GM12878 (cell line): ENCODE data around the gene CDCA3. TPM values are rescaled to one million over a fixed set of nuclear protein-coding genes. Genes with fewer than 3 reads are reported as not detected.

Source experiments
- ATAC-seq: fragments of 200-7000 bp; cut with Tn5 transposase; 3 replicates; pipeline ENCODE4 v1.9.1; 2020; ENCODE audit warnings: mild to moderate bottlenecking, moderate library complexity
- BruUV-seq: library from RNA; stranded (reverse); fragments of 400-500 nt; replicated peaks from 2 replicates; lab custom pipeline; 2021; lab: Mats Ljungman, UMichigan
- CTCF ChIA-PET: fragments of 300-600 bp; sonication (Branson Sonifier 250); formaldehyde crosslinking; extraction: SDS; loops from one replicate; lab custom pipeline; 2021; ENCODE audit warnings: inconsistent platforms; lab: Yijun Ruan, JAX
- POLR2A ChIA-PET: fragments of 350-600 bp; formaldehyde crosslinking; extraction: SDS; loops from one replicate; lab custom pipeline; 2021; ENCODE audit warnings: inconsistent platforms; lab: Charles Lee
- RAD21 ChIA-PET: fragments of 300-600 bp; sonication (Branson Sonifier 250); formaldehyde crosslinking; loops from one replicate; lab custom pipeline; 2023; ENCODE audit warnings: antibody characterized with exemption; ENCODE audit not compliant: unreplicated experiment; lab: Charles Lee
- SMC1A ChIA-PET: fragments of 300-600 bp; sonication (Branson Sonifier 250); formaldehyde crosslinking; loops from one replicate; lab custom pipeline; 2023; ENCODE audit not compliant: unreplicated experiment, uncharacterized antibody; lab: Charles Lee
- DNase-seq: peaks from one replicate; pipeline ENCODE4 v3.0.0-alpha.2; 2011; ENCODE audit warnings: low read depth, low spot score
- FAIRE-seq: peaks from 3 replicates; lab custom pipeline; 2011; peaks lifted over from hg19 to GRCh38; lab: Jason Lieb, UNC
- H2AFZ ChIP-seq: 2 replicates; pipeline ENCODE4 v1.6.0; 2011; ENCODE audit warnings: low read depth, low read length, control low read depth; ENCODE audit not compliant: control insufficient read depth
- H3K27ac ChIP-seq: 2 replicates; pipeline ENCODE4 v1.5.1; 2011; ENCODE audit warnings: control low read depth; ENCODE audit not compliant: control insufficient read depth, insufficient read depth
- H3K27me3 ChIP-seq, 2 experiments: replicated peaks in 1 of 2; 2 replicates each; pipeline versions ENCODE4 v1.6.0 to v1.6.1; 2011; ENCODE audit warnings: low read length in 1 of 2; ENCODE audit not compliant: control insufficient read depth in 2 of 2, insufficient read depth in 2 of 2
- H3K36me3 ChIP-seq, 2 experiments: 2 replicates each; pipeline ENCODE4 v1.5.1; 2011; ENCODE audit warnings: low read length in 1 of 2; ENCODE audit not compliant: control insufficient read depth in 2 of 2, insufficient read depth in 2 of 2
- H3K4me1 ChIP-seq: 2 replicates; pipeline ENCODE4 v1.6.1; 2011; ENCODE audit warnings: mild to moderate bottlenecking, low read length, moderate library complexity, mixed read lengths; ENCODE audit not compliant: control insufficient read depth, insufficient read depth
- H3K4me2 ChIP-seq: 2 replicates; pipeline ENCODE4 v1.6.0; 2011; ENCODE audit warnings: control low read depth; ENCODE audit not compliant: control insufficient read depth, insufficient read depth
- H3K4me3 ChIP-seq: fragments of 200-600 bp; sonication (generic); 2 replicates; pipeline ENCODE4 v1.5.1; 2016
- H3K79me2 ChIP-seq: 2 replicates; pipeline ENCODE4 v1.6.0; 2011; ENCODE audit warnings: low read length; ENCODE audit not compliant: control insufficient read depth, insufficient read depth
- H3K9ac ChIP-seq: 2 replicates; pipeline ENCODE4 v1.8.0; 2011; ENCODE audit warnings: low read length, control low read depth, mixed read lengths; ENCODE audit not compliant: control insufficient read depth, insufficient read depth
- H3K9me3 ChIP-seq: replicated peaks from 3 replicates; pipeline ENCODE4 v1.5.1; 2011; ENCODE audit warnings: mild to moderate bottlenecking, low read length; ENCODE audit not compliant: control insufficient read depth, insufficient read depth
- H4K20me1 ChIP-seq: 2 replicates; pipeline ENCODE4 v1.6.0; 2011; ENCODE audit not compliant: control insufficient read depth, insufficient read depth
- CREM ChIP-seq: IDR thresholded peaks from 2 replicates; pipeline ENCODE4 v1.6.1; 2014; ENCODE audit warnings: antibody characterized with exemption, low read depth
- DPF2 ChIP-seq: fragments of 450-650 bp; IDR thresholded peaks from 2 replicates; pipeline ENCODE4 v1.6.1; 2017; ENCODE audit warnings: mild to moderate bottlenecking
- E4F1 ChIP-seq: fragments of 450-650 bp; IDR thresholded peaks from 2 replicates; pipeline ENCODE4 v1.6.1; 2018; ENCODE audit warnings: borderline replicate concordance, mild to moderate bottlenecking; ENCODE audit not compliant: partially characterized antibody
- ELK1 ChIP-seq: IDR thresholded peaks from 2 replicates; pipeline ENCODE4 v1.6.1; 2012; ENCODE audit warnings: low read depth, low read length, improper control_type of control experiment
- EP300 ChIP-seq, 2 experiments: fragments of 150-350 bp in 1 of 2; IDR thresholded peaks; 2 replicates each; pipeline ENCODE4 v1.6.1; 2011 to 2012; ENCODE audit warnings: low read depth in 2 of 2, low read length in 2 of 2, borderline replicate concordance in 1 of 2, improper control_type of control experiment in 1 of 2, inconsistent platforms in 1 of 2; ENCODE audit not compliant: control insufficient read depth in 1 of 2
- GABPA ChIP-seq: IDR thresholded peaks from 2 replicates; pipeline ENCODE4 v1.6.1; 2014; ENCODE audit warnings: antibody characterized with exemption, low read depth, mild to moderate bottlenecking, inconsistent platforms
- SP1 ChIP-seq: IDR thresholded peaks from one replicate; pipeline ENCODE4 v1.6.1; 2011; ENCODE audit warnings: low read depth, low read length
- USF1 ChIP-seq: IDR thresholded peaks from 2 replicates; pipeline ENCODE4 v1.6.1; 2011; ENCODE audit warnings: borderline replicate concordance, low read depth, mild to moderate bottlenecking, moderate library complexity, mixed read lengths, low read length; ENCODE audit not compliant: insufficient read depth; ENCODE audit errors: extremely low read length
- WGBS: methylation state at CpG from one replicate; pipeline ENCODE4 v1.1.6; 2016; ENCODE audit warnings: low lambda C conversion rate; ENCODE audit not compliant: insufficient replicate concordance, insufficient coverage; ENCODE audit errors: missing lambda C conversion rate; 5-methylcytosine and 5-hydroxymethylcytosine counted together
- in situ Hi-C: fragments of 300-500 bp; cut with MboI; formaldehyde crosslinking; loops from 9 replicates; pipeline ENCODE4 v1.14.3; 2018; ENCODE audit warnings: mixed read lengths
- intact Hi-C: fragments of 100-400 bp; cut with micrococcal nuclease; formaldehyde crosslinking; loops from one replicate; pipeline ENCODE4 v1.14.2; 2022; ENCODE audit not compliant: unreplicated experiment
- polyA plus RNA-seq, 11 experiments: library from polyadenylated mRNA; depleted of rRNA in 4 of 11; unstranded in 6 of 11; stranded (reverse) in 5 of 11; fragments of >200 nt; fragmentation: Nextera tagmentation in 4 of 11; fragmentation: Illumina TruSeq in 1 of 11; extraction: Ambion mirVana in 4 of 11; extraction: Trizol in 1 of 11; gene quantifications; 1 replicate in 1 of 11; 2 replicates in 10 of 11; pipeline versions ENCODE4 v1.2.1 to v1.2.3, GENCODE V29; 2011 to 2016; ENCODE audit warnings: inconsistent platforms in 2 of 11, missing spikeins in 2 of 11, low read depth in 1 of 11
- total RNA-seq, 4 experiments: library from RNA; depleted of rRNA in 3 of 4; stranded (reverse); fragments of >200 nt in 3 of 4; fragmentation: Illumina TruSeq in 1 of 4; extraction: Trizol in 1 of 4; gene quantifications; 2 replicates each; pipeline versions ENCODE4 v1.2.1 to v1.2.3, GENCODE V29; 2013 to 2021

CDCA3 gene
- total and polyA plus RNA-seq, 10 of the 15 experiments (the other 5 are each of a cell fraction or from before 2014, with no cell fraction given): 34.5 to 148 (median 97.4) TPM

GRCh38 chr12:6840761-6841515, 10.1 kb downstream of the CDCA3 start, which contains the start of gene GNB3:
TSS of gene GNB3 (plus strand) at chr12:6840925. CDS start at chr12:6841288, 363 bp downstream.
- ATAC-seq (no peak), FAIRE-seq (no peak), DNase-seq (no peak)
- Histone ChIP-seq H3K4me3 (no peak within 1 kb of the TSS), H3K4me2 (peak within 1 kb of the TSS; percentile 65), H2AFZ (peak within 1 kb of the TSS; percentile 40), H3K79me2 (no peaks in the 10 kb centered on the region), H3K27me3 (no peaks in the 10 kb centered on the region), H3K9ac (peak within 1 kb of the TSS; percentile 34; the same call in 1 of the 2 replicates), H4K20me1 (no peaks in the 10 kb centered on the region), H3K9me3 (no peaks in the 10 kb centered on the region), H3K27ac (no peak within 1 kb of the TSS; the same call in 1 of the 2 replicates), H3K36me3 (no peaks in the 10 kb centered on the region; a peak in 1 of 4 replicates), H3K4me1 (peaks cover 10% of the 10 kb centered on the region)
- TF ChIP-seq USF1 (no peak), EP300 (IDR thresholded peaks at IDR 0.05; ENCODE audit: borderline replicate concordance in 1 of 2, control insufficient read depth in 1 of 2, low read depth in 2 of 2, low read length in 2 of 2) (no peak), E4F1 (no peak), GABPA (no peak), ELK1 (no peak), DPF2 (no peak), SP1 (no peak), CREM (no peak)
- POLR2A ChIA-PET: interaction anchor here (0.8 to 1.6 kb wide), 6 partner anchors 8 to 25 kb away, joined by 3 to 7 read pairs (median 4); partner anchors contain the start of gene CDCA3
- SMC1A ChIA-PET: interaction anchor here (1.0 to 5.1 kb wide), 4 partner anchors 10 to 88 kb away, joined by 3 to 22 read pairs (median 4); partner anchors contain the start of genes CDCA3, MLF2 and USP5
- WGBS: 60% methylated on average over 20 of the region's 24 CpGs
- in situ Hi-C loops: no loop called here
- intact Hi-C loops: no loop called here
- RAD21 ChIA-PET: interaction anchor here (0.9 to 2.3 kb wide), 3 partner anchors 8 to 87 kb away, joined by 3 to 12 read pairs (median 6); partner anchors contain the start of gene MLF2
- BruUV-seq: no TSS peak
- CTCF ChIA-PET: interaction anchor here (0.7 to 1.6 kb wide), 6 partner anchors 16 to 88 kb away, joined by 3 to 5 read pairs (median 3); partner anchors contain the start of genes MLF2 and SPSB2
